Panc1 (cell line): ENCODE results near the gene MCHR2. TPM values are rescaled to one million over a fixed set of nuclear protein-coding genes. Genes with fewer than 3 reads are reported as not detected.

Experiments used
- ATAC-seq: fragments of 200-7000 bp; cut with Tn5 transposase; 2 replicates; pipeline ENCODE4 v1.9.1; 2020; ENCODE audit warnings: mild to moderate bottlenecking, moderate library complexity
- BruUV-seq: library from RNA; stranded (reverse); fragments of 400-500 nt; replicated peaks from 2 replicates; lab custom pipeline; 2021; lab: Mats Ljungman, UMichigan
- CTCF ChIA-PET: fragments of 300-600 bp; sonication (Branson Sonifier 250); formaldehyde crosslinking; loops from one replicate; lab custom pipeline; 2022; ENCODE audit warnings: antibody characterized with exemption; lab: Charles Lee
- POLR2A ChIA-PET: fragments of 300-600 bp; sonication (Branson Sonifier 250); formaldehyde crosslinking; loops from one replicate; lab custom pipeline; 2022; ENCODE audit warnings: antibody characterized with exemption; lab: Charles Lee
- DNase-seq: peaks from one replicate; pipeline ENCODE4 v3.0.0-alpha.2; 2010; ENCODE audit warnings: low read depth, low spot score
- H3K27ac ChIP-seq: 2 replicates; pipeline ENCODE4 v1.5.1; 2011; ENCODE audit warnings: mild to moderate bottlenecking, low read length, inconsistent platforms
- H3K27me3 ChIP-seq: fragments of 200-500 bp; sonication (Bioruptor generic); 2 replicates; pipeline ENCODE4 v1.6.0; 2014; ENCODE audit warnings: low read length, inconsistent platforms; ENCODE audit not compliant: control insufficient read depth, insufficient read depth
- H3K36me3 ChIP-seq: fragments of 200-500 bp; sonication (Bioruptor generic); 2 replicates; pipeline ENCODE4 v1.5.1; 2014; ENCODE audit warnings: inconsistent platforms, mild to moderate bottlenecking, low read length, moderate library complexity; ENCODE audit not compliant: control insufficient read depth, insufficient read depth
- H3K4me1 ChIP-seq: 2 replicates; pipeline ENCODE4 v1.5.1; 2011; ENCODE audit warnings: inconsistent platforms, mild to moderate bottlenecking, low read length, moderate library complexity; ENCODE audit not compliant: control insufficient read depth, insufficient read depth
- H3K4me3 ChIP-seq, 2 experiments: 2 replicates each; pipeline ENCODE4 v1.5.1; 2011 to 2012; ENCODE audit warnings: low read depth in 2 of 2, low read length in 2 of 2, mild to moderate bottlenecking in 2 of 2, inconsistent platforms in 1 of 2, moderate library complexity in 1 of 2
- H3K9me3 ChIP-seq: fragments of 200-500 bp; sonication (Bioruptor generic); 2 replicates; pipeline ENCODE4 v1.5.1; 2014; ENCODE audit warnings: low read depth, mild to moderate bottlenecking, inconsistent platforms, low read length, moderate library complexity; ENCODE audit not compliant: control insufficient read depth, insufficient read depth
- CTCF ChIP-seq: fragments of 450-650 bp; IDR thresholded peaks from 2 replicates; pipeline ENCODE4 v1.5.1; 2017; ENCODE audit warnings: mild to moderate bottlenecking
- POLR2AphosphoS5 ChIP-seq: IDR thresholded peaks from 2 replicates; pipeline ENCODE4 v1.6.1; 2012; ENCODE audit warnings: mild to moderate bottlenecking, low read depth, low read length, moderate library complexity
- REST ChIP-seq, 2 experiments: IDR thresholded peaks; 2 replicates each; pipeline ENCODE4 v1.6.1; 2011 to 2012; ENCODE audit warnings: low read depth in 2 of 2, control low read depth in 1 of 2, low read length in 1 of 2, mild to moderate bottlenecking in 1 of 2, moderate library complexity in 1 of 2; ENCODE audit not compliant: insufficient read depth in 1 of 2
- SIN3A ChIP-seq: IDR thresholded peaks from 2 replicates; pipeline ENCODE4 v1.6.1; 2012; ENCODE audit warnings: low read depth, mild to moderate bottlenecking, low read length, moderate library complexity, borderline replicate concordance; ENCODE audit not compliant: insufficient read depth
- TCF7L2 ChIP-seq: IDR thresholded peaks from 2 replicates; pipeline ENCODE4 v1.6.1; 2011; ENCODE audit warnings: mild to moderate bottlenecking, low read depth, low read length, inconsistent platforms
- in situ Hi-C: cut with HindIII; loops from 2 replicates; pipeline ENCODE4 v1.10.0; 2016; ENCODE audit warnings: low sequenced_read_pairs, low pct_unique_long_range_greater_than_20kb
- intact Hi-C: fragments of 100-400 bp; cut with micrococcal nuclease; formaldehyde crosslinking; loops from one replicate; pipeline ENCODE4 v1.10.0; 2022; ENCODE audit not compliant: unreplicated experiment
- total RNA-seq: library from RNA; stranded (reverse); gene quantifications from one replicate; pipeline ENCODE4 v1.2.1, GENCODE V29; 2021; ENCODE audit not compliant: unreplicated experiment

Gene MCHR2
- total RNA-seq, 1 experiment from 2014 or later: not detected

GRCh38 chr6:99875068-99875467 lies 119.0 kb downstream of the MCHR2 start:
- in situ Hi-C loops: no loop called here
- H3K4me3 ChIP-seq: no peak overlapping the region
- no peaks in the 10 kb centered on the region for H3K9me3 ChIP-seq
- ChIA-PET CTCF (no interaction called here), POLR2A (no interaction called here)
- peaks cover 20% of the 10 kb centered on the region for H3K27me3 ChIP-seq
- no peaks in the 10 kb centered on the region for H3K4me1 ChIP-seq
- no TSS peak for BruUV-seq
- intact Hi-C loops: no loop called here
- no peak for DNase-seq
- H3K36me3 ChIP-seq: no peaks in the 10 kb centered on the region
- ATAC-seq: no peak
- TF ChIP-seq SIN3A (no peak), REST (IDR thresholded peaks at IDR 0.05; ENCODE audit: insufficient read depth in 1 of 2, low read depth in 2 of 2, low read length in 1 of 2) (no peak), CTCF (no peak), POLR2AphosphoS5 (no peak)
- H3K27ac ChIP-seq: no peak overlapping the region

GRCh38 chr6:99873084-99873483 lies 120.9 kb downstream of the MCHR2 start:
- no TSS peak for BruUV-seq
- intact Hi-C loops (no loop called here), in situ Hi-C loops (no loop called here)
- Histone ChIP-seq H3K27me3 (peaks cover 27% of the 10 kb centered on the region), H3K27ac (no peak overlapping the region), H3K4me1 (no peaks in the 10 kb centered on the region), H3K4me3 (no peak overlapping the region), H3K36me3 (no peaks in the 10 kb centered on the region), H3K9me3 (no peaks in the 10 kb centered on the region)
- no peak for ATAC-seq
- DNase-seq: no peak
- ChIA-PET CTCF (no interaction called here), POLR2A (no interaction called here)
- no peak for TF ChIP-seq CTCF
- no peak for TF ChIP-seq REST (IDR thresholded peaks at IDR 0.05; ENCODE audit: insufficient read depth in 1 of 2, low read depth in 2 of 2, low read length in 1 of 2)
- no peak for TF ChIP-seq SIN3A
- no peak for TF ChIP-seq TCF7L2
- TF ChIP-seq POLR2AphosphoS5: no peak
